ENCODE measurements around the gene SENP7. TPM values are rescaled to one million over a fixed set of nuclear protein-coding genes. Genes with fewer than 3 reads are reported as not detected.
A peak's percentile ranks its signal among the peaks of the same experiment; 100 is the strongest.
"Not testable (repeated sequence)": the region's sequence is repeated elsewhere in the genome, so short reads cannot be mapped to it uniquely, and the experiment has no call there.

SENP7 gene
- total RNA-seq, 1 donor from 2014 or later = 15.7 TPM

DNA sequence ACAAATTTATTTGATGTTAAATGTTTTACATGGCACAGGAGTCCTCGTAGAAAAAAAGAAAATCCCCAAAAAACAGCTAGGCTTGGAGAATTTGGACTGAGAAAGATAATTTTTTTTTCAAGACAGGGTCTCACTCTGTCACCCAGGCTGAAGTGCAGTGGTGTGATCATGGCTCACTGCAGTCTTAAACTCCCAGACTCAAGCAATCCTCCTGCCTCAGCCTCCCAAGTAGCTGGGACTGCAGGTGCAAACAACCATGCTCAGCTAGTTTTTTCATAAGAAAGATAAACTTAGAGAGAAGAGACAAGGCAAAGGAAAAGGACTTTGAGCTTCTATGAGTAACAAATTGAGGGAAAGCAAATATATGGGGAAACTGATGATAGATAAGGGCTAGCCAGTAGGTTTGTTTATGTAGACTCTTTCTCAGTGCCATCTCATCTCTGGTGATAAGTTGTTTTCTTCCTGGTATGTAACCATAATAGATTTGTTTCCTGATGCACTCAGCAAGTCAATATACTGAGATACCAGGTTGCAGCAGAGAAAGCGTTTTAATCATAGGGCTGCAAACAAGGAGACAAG lies 35.6 kb upstream of the SENP7 start:
- H3K36me3 Mint-ChIP-seq (ENCODE audit: low read depth) = no peaks in the 10 kb centered on the region
- TF ChIP-seq, protein P1, sequence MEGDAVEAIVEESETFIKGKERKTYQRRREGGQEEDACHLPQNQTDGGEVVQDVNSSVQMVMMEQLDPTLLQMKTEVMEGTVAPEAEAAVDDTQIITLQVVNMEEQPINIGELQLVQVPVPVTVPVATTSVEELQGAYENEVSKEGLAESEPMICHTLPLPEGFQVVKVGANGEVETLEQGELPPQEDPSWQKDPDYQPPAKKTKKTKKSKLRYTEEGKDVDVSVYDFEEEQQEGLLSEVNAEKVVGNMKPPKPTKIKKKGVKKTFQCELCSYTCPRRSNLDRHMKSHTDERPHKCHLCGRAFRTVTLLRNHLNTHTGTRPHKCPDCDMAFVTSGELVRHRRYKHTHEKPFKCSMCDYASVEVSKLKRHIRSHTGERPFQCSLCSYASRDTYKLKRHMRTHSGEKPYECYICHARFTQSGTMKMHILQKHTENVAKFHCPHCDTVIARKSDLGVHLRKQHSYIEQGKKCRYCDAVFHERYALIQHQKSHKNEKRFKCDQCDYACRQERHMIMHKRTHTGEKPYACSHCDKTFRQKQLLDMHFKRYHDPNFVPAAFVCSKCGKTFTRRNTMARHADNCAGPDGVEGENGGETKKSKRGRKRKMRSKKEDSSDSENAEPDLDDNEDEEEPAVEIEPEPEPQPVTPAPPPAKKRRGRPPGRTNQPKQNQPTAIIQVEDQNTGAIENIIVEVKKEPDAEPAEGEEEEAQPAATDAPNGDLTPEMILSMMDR (IDR thresholded peaks at IDR 0.05) = no peak
- no peaks in the 10 kb centered on the region for H3K4me1 Mint-ChIP-seq (ENCODE audit: low read depth)
- H3K9me3 Mint-ChIP-seq (ENCODE audit: low read depth) = peaks cover 3% of the 10 kb centered on the region
- peaks cover 25% of the 10 kb centered on the region for H3K27me3 Mint-ChIP-seq (ENCODE audit: low read depth)
- H3K27ac Mint-ChIP-seq (ENCODE audit: unreplicated experiment) = no peak overlapping the region
- DNase-seq (ENCODE audit: low spot score) = no peak
- H3K4me3 Mint-ChIP-seq (ENCODE audit: unreplicated experiment) = no peak overlapping the region

DNA sequence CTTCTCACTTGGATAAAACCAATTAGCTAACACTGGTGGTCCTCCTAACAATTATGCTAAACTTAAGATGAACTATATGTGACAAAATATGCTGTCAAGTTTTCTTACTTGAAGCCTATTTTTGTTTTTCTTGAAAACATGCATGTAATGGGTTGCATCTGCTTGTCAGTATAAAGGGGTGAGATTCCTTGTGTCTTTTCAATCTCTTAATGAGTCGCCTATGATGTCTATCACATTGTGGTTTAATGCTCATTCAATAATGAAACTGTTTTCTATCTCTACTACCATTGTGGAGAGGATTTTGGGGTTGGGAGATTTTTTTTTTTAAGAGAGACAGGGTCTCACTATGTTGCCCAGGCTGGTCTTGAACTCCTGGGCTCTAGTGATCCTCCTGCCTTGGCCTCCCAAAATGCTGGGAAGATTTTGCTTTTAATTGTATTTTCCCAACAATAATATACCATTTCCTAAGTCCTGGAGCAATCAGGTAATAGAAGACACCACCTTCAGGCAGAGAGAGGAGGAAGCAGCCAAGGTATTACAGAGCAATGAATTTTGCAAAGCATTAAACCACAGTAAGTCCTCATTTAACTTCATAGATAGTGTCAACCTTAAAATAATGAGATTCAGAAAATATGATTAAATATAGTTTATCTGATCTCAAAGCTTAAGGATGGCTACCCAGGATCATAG lies 31.3 kb upstream of the SENP7 start:
- peaks cover 8% of the 10 kb centered on the region for H3K9me3 Mint-ChIP-seq (ENCODE audit: low read depth)
- TF ChIP-seq, protein P1 (IDR thresholded peaks at IDR 0.05) = peak; percentile 36

DNA sequence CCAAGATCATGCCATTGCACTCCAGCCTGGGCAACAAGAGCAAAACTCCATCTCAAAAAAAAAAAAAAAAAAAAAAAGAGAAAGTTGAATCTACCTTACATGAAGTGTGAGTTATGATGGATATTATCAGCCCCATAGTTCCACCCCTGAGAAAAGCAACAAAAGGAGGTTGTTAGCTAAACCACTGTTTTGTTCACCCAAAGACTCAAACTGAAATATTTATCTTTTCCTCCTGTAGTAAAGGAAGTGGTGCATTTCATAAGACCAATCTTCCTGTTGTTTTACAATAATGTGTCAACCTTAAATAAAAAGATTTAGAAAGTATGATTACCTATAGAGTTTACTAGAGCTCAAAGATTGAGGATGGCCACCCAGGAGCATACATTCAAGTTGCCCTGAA lies 29.9 kb upstream of the SENP7 start:
- DNase-seq (ENCODE audit: low spot score) = no peak
- H3K36me3 Mint-ChIP-seq (ENCODE audit: low read depth) = peaks cover 9% of the 10 kb centered on the region
- no peak overlapping the region for H3K27ac Mint-ChIP-seq (ENCODE audit: unreplicated experiment)

More for the DNA sequence above, 31.3 kb upstream of the SENP7 start:
- no peaks in the 10 kb centered on the region for H3K4me1 Mint-ChIP-seq (ENCODE audit: low read depth)
- no peak overlapping the region for H3K27ac Mint-ChIP-seq (ENCODE audit: unreplicated experiment)
- peaks cover 4% of the 10 kb centered on the region for H3K36me3 Mint-ChIP-seq (ENCODE audit: low read depth)
- peaks cover 31% of the 10 kb centered on the region for H3K27me3 Mint-ChIP-seq (ENCODE audit: low read depth)
- no peak overlapping the region for H3K4me3 Mint-ChIP-seq (ENCODE audit: unreplicated experiment)
- no peak for DNase-seq (ENCODE audit: low spot score)

DNA sequence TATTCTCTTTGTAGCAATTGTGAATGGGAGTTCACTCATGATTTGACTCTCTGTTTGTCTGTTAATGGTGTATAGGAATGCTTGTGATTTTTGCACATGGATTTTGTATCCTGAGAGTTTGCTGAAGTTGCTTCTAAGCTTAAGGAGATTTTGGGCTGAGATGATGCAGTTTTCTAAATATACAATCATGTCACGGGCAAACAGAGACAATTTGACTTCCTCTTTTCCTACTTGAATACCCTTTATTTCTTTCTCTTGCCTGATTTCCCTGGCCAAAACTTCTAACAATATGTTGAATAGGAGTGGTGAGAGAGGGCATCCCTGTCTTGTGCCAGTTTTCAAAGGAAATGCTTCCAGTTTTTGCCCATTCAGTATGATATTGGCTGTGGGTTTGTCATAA lies 23.9 kb upstream of the SENP7 start:
- not testable (repeated sequence) for H3K4me3 Mint-ChIP-seq (ENCODE audit: unreplicated experiment); DNase-seq (ENCODE audit: low spot score); H3K27ac Mint-ChIP-seq (ENCODE audit: unreplicated experiment); H3K9me3 Mint-ChIP-seq (ENCODE audit: low read depth); H3K4me1 Mint-ChIP-seq (ENCODE audit: low read depth)
- peaks cover 11% of the 10 kb centered on the region for H3K36me3 Mint-ChIP-seq (ENCODE audit: low read depth)
- peaks cover 28% of the 10 kb centered on the region for H3K27me3 Mint-ChIP-seq (ENCODE audit: low read depth)

More for the DNA sequence above, 29.9 kb upstream of the SENP7 start:
- Mint-ChIP-seq H3K4me1 (ENCODE audit: low read depth) (no peaks in the 10 kb centered on the region), H3K4me3 (ENCODE audit: unreplicated experiment) (no peak overlapping the region), H3K9me3 (ENCODE audit: low read depth) (peaks cover 12% of the 10 kb centered on the region), H3K27me3 (ENCODE audit: low read depth) (peaks cover 33% of the 10 kb centered on the region)
- TF ChIP-seq, protein P1 (IDR thresholded peaks at IDR 0.05) = no peak

DNA sequence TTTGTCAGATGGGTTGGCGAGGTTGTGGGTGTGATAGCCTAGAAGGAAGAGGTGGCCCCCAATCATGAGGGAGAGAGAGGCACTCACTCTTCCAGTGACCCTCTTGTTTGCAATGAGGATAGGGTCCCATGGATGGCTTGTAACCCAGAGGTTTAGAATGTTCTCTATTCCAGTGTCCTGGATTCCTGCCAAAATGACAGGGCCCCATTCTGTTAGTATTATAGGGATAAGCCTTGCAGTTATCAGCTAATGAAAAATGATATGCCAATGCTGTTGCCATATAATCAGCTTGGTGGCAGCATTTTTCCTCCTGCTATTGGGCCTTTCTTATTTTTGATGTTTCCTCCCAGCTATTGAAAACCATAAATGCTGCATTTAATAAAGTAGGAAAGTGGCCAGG lies 23.3 kb upstream of the SENP7 start:
- H3K27ac Mint-ChIP-seq (ENCODE audit: unreplicated experiment) = no peak overlapping the region
- H3K4me1 Mint-ChIP-seq (ENCODE audit: low read depth) = no peaks in the 10 kb centered on the region
- peaks cover 11% of the 10 kb centered on the region for H3K36me3 Mint-ChIP-seq (ENCODE audit: low read depth)
- peaks cover 10% of the 10 kb centered on the region for H3K9me3 Mint-ChIP-seq (ENCODE audit: low read depth)
- no peak overlapping the region for H3K4me3 Mint-ChIP-seq (ENCODE audit: unreplicated experiment)
- no peak for DNase-seq (ENCODE audit: low spot score)
- TF ChIP-seq, protein P1 (IDR thresholded peaks at IDR 0.05) = no peak
- peaks cover 28% of the 10 kb centered on the region for H3K27me3 Mint-ChIP-seq (ENCODE audit: low read depth)

DNA sequence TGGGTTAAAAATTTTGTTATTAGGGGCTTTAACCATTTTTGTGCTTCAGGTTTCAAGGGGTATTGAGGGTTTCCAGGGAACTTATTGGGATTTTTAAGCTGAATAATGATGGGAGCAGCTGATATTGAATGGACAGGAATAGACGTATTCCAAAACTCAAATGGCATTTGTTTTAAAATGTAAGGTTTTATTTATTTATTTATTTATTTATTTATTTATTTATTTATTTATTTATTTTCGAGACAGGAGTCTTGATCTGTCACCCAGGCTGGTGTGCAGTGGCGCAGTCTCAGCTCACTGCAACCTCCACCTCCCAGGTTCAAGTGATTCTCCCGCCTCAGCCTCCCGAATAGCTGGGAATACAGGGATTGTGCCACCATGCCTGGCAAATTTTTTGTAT lies 22.2 kb upstream of the SENP7 start:
- H3K9me3 Mint-ChIP-seq (ENCODE audit: low read depth) = peaks cover 10% of the 10 kb centered on the region
- no peak for DNase-seq (ENCODE audit: low spot score)
- TF ChIP-seq, protein P1 (IDR thresholded peaks at IDR 0.05) = no peak
- no peaks in the 10 kb centered on the region for H3K4me1 Mint-ChIP-seq (ENCODE audit: low read depth)
- peaks cover 11% of the 10 kb centered on the region for H3K36me3 Mint-ChIP-seq (ENCODE audit: low read depth)
- no peak overlapping the region for H3K27ac Mint-ChIP-seq (ENCODE audit: unreplicated experiment)
- H3K4me3 Mint-ChIP-seq (ENCODE audit: unreplicated experiment) = no peak overlapping the region
- H3K27me3 Mint-ChIP-seq (ENCODE audit: low read depth) = peaks cover 28% of the 10 kb centered on the region

All from chondrocyte (in vitro differentiated cells).